HG03045 (cell line): ENCODE data around the gene MYD88.

Experiments
- ATAC-seq: cut with Tn5 transposase; IDR thresholded peaks from one replicate; pipeline ENCODE4 v1.9.1; 2021; ENCODE audit warnings: mild to moderate bottlenecking, moderate library complexity; ENCODE audit not compliant: unreplicated experiment

The MYD88 gene

DNA sequence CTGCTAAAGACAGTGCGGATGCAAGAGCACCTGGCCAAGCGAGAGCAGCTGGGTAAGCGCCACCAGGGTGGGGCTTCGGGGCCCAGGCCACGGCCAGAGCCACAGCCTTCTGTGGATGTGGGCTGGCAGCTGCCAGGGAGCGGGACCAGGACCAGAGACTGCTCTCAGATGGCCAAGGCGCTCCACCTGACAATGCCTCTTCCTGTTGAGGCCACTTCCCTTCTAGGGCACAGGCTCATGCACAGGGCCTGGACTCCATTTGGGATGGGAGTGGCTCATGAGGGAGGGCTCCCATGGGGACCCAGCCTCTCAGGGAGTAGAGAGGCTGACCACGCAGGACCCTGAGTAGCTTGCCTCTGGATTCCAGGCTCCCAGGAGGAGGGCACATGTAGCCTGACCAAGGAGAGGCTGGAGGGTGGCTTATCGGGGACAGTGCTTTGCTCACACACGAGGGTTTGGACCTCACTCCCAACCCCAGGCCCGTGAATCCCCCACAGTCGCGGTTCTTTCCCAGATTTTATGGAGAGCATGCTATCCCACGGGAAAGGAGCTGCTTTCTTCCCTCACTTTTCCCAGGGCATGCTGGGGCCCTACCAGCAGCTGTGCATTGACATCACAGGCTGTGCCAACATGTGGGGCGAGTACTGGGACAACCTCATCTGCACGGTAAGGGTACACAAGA lies 26.6 kb upstream of the MYD88 start:
- no peak for ATAC-seq

GRCh38 chr3:38112378-38112761 lies 26.1 kb upstream of the MYD88 start:
- no peak for ATAC-seq

- no peak for ATAC-seq
Measured at GRCh38 chr3:38114052-38114874, 24.2 kb upstream of the MYD88 start.

GRCh38 chr3:38114875-38115644 lies 23.4 kb upstream of the MYD88 start:
- no peak for ATAC-seq

DNA sequence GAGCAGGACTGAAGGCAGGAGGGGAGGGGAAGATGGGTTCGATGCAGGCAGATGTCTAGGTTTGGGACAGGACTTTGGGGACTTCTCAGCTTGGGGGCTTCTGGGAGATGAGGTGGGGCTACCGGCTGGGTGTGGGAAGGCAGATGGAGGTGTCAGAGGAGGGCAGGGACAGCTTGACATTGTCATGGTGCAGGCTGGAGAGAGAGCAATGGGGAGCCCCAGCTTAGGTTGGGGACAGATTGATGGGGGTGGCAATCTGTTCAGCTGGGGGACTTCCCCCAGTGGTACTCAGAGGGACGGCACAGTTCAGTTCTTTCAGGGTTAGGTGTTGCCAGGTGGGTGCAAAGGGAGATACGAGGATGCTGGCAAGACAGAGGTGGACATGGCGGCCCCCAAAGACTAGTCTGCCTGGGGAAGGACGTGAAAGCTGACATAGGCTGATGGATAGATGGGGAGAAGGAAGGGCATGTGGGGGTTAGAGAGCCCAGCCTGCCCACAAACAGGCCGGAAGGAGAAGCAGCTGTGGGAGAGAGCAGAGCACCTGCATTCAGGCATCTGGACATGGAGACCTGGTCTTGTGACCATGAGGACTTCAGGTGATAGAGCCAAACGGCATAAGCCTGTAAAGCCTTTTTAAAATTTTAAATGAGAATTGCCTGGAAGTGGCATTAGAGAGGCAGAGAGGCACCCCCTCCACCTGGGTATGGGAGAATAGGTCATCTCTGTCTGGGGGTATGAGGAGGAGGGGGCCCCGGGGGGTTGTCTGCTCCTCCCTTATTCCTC lies 22.6 kb upstream of the MYD88 start:
- no peak for ATAC-seq

DNA sequence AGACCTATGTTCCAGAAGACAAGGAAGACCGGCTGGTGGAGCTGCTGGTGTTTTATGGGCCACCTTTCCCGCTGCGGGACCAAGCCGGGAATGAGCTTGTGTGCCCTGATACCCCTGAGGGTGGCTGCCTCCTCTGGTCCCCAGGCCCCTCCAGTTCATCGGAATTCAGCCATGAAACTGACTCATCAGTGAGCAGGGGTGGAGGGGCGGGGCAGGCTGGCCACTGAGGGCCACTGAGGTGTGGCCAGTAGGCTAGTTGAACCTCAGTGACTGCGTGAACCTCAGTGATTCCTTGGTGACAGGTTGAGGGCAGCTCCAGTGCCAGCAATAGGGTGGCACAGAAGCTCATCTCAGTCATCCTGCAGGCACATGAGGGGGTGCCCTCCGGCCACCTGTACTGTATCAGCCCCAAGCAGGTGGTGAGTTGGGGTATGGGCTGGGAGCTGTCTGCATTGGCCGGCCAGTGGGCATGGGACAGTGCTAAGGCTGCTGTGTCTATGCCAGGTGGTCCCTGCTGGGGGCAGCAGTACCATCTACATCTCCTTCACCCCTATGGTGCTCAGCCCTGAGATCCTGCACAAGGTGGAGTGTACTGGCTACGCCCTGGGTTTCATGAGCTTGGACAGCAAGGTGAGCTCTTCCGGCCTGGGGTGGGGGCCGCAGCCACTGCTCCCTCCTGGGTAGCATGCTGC lies 21.8 kb upstream of the MYD88 start:
- ATAC-seq, result no peak

- ATAC-seq, result no peak
Measured at GRCh38 chr3:38117163-38117716, 21.2 kb upstream of the MYD88 start.

DNA sequence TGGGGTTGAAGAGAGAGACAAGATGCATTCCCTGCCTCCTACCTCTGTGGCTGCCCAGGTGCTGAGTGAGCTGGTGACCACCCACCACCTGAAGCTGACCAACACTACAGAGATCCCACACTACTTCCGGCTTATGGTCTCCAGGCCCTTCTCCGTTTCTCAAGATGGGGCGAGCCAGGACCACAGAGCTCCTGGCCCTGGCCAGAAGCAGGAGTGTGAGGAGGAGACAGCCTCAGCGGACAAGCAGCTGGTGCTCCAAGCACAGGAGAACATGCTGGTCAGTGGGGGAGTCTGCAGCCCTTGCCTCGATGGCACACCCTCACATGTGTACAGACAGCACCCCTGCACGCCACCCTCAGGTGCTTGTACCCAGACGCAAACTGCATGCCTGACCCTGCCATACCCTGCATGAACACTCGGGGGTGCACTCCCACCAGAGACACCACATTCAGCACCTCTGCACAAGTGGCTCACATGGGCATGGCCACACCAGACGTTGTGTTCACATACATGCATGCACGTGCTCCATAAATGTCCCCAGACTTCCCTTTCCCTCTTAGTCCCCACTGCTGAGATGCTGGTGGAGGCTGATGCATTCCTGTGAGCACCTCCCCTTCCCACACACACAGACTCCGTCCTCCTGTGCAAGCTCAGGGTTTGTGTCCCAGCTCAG lies 20.6 kb upstream of the MYD88 start:
- ATAC-seq, result peak; percentile 78

DNA sequence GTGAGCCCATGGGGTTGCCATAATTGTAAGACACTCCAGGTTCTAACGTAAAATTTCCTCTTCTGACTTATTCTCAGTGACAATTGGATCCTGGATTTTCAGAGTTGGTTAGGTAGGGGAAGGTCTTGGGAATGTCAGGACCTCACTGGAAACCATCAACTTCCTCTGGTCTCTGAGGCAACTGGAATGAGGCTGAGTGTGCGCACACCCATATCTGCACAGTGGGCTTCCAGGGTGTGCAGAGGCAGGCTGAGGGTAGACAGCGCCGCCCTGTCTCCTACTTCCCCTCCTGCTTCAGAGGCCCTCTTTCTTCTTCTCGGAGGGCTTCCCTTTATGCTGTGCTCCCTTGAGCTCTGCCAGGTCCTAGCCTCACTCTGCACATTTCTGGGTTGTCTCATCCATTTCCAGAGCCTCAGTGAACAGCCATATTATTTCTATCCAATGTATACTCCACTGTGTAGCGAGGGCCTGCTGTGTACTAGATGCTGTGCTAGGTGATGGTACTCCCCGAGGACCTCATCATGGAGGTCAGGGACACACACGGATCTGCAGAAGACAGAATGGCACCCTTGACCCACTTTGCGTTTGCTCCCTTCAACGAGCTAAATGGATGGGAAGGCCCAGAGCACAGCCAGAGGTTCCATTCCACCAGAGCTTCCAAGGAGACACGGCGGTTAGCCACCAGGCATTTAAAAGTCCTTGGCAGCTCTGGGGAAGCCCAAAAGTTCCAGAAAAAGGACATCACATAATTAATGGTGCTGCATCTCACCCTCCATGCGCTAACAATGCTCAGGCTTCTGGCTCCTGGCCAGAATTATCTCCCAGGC lies 19.8 kb upstream of the MYD88 start:
- ATAC-seq, result no peak

- ATAC-seq, result no peak
Measured at GRCh38 chr3:38119248-38119544, 19.3 kb upstream of the MYD88 start.

DNA sequence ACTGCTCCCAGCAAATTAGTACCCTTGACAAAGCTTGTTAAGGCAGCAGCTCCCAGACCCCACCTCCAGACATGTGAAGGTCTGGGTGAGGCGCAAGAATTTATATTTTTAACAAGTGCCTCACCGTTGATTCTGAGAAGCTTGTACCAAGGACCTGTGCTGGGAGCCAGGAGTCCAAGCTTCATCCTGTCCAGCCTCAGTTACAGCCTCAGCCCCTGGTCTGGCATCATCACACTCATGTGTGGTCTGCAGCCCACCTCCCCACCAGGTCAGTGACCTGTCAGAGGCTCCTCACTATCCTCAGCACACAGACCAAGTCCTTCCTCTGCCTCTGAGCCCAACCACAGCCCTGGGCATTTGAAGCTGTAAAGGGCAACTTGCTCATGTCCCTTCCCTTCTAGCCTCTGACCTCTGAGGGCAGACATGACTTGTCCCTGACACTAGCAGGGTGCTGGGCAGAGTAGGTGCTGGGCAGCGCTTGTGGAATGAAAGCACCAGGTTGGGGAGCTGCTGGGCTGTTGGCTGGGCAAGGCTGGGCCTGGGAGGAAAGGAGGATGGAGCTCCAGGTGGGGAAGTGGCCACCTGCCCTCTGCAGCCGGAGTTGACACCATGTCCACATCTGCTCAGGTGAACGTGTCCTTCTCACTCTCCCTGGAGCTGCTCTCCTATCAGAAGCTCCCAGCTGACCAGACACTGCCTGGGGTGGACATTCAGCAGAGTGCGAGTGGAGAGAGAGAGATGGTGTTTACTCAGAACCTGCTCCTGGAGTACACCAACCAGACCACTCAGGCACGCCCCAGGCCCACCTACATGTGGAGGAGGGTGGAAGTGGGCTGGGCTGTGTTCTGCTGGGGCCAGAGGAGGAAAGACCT lies 18.4 kb upstream of the MYD88 start:
- no peak for ATAC-seq

- no peak for ATAC-seq
Measured at GRCh38 chr3:38120693-38121450, 17.6 kb upstream of the MYD88 start.

GRCh38 chr3:38121451-38121831 lies 17.0 kb upstream of the MYD88 start:
- ATAC-seq, result no peak

GRCh38 chr3:38121832-38122461 lies 16.5 kb upstream of the MYD88 start:
- ATAC-seq, result no peak

DNA sequence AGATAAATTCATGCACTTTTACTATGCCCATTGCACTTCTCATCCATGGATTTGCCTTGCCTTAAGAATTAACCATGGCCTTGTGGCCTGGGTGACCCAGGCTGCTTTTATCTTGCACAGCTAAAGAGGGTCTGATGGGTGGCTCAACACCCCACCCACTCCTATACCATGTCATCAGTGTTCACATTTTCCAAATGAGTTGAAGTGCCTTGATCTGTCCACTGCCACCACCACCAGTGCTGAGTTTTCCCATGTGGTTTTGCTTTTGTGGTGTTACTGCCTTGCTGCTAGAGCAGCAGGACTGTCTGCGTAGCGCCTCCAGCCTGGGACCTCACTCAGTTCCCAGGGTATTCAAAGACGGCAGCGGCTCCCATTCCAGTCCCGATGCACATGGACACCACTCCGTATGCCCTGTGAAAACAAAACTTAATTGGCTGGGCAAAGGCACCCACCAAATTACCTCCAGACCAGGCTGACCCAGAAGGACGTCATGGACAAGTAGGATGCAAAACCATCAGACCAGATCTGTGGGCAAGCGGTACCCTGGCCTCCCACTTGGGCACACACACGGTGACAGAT lies 15.7 kb upstream of the MYD88 start:
- no peak for ATAC-seq

- ATAC-seq, result no peak
Measured at GRCh38 chr3:38124324-38125122, 13.9 kb upstream of the MYD88 start.
